Right ventricle myocardium superior (tissue), 1 donor: ENCODE measurements around the gene PYCR2. TPM values are rescaled to one million over a fixed set of nuclear protein-coding genes. Genes with fewer than 3 reads are reported as not detected.
"Not testable (repeated sequence)": the region's sequence is repeated elsewhere in the genome, so short reads cannot be mapped to it uniquely, and the experiment has no call there.

Experiments
- ATAC-seq: fragments of 200-7000 bp; cut with Tn5 transposase; one replicate; pipeline ENCODE4 v1.9.1; 2020; ENCODE audit warnings: mild to moderate bottlenecking; ENCODE audit not compliant: poor library complexity
- DNase-seq: peaks from one replicate; pipeline ENCODE4 v3.0.0-alpha.2; 2020
- intact Hi-C: fragments of 100-400 bp; cut with DNase I; formaldehyde crosslinking; loops from one replicate; pipeline ENCODE4 v1.11.2; 2022
- total RNA-seq: library from RNA; stranded (reverse); fragmentation: NEBNext Ultra II Directional; extraction: Animal tissue kit (Norgen Biotek cat#: 25700); gene quantifications from one replicate; pipeline ENCODE4 v1.2.1, GENCODE V29; 2021
- donor health status: DM: no; HTN: yes; CAD: no; lungs with severe emphysema.

Gene PYCR2
- total RNA-seq, 1 donor from 2014 or later = 60.3 TPM

DNA sequence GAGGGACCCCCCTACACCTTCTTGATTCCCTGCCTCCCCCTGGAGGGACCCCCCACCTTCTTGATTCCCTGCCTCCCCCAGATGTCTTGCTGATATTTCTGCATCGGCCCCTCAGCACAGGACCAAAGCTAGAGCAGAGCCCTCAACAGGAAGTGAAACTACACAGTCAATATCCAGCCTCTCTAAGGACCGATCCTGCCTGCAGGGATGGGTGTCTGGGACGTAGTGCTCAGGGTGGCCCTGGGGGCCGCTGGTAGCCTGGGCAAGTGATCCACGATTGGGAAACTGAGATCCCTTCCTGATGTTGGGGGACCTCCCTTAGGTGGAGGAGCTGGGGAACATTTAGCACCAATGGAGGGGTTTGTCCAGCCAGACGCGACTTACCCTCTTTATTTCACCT lies 20.9 kb upstream of the PYCR2 start:
- no peak for DNase-seq
- intact Hi-C loops = no loop called here
- ATAC-seq = no peak

DNA sequence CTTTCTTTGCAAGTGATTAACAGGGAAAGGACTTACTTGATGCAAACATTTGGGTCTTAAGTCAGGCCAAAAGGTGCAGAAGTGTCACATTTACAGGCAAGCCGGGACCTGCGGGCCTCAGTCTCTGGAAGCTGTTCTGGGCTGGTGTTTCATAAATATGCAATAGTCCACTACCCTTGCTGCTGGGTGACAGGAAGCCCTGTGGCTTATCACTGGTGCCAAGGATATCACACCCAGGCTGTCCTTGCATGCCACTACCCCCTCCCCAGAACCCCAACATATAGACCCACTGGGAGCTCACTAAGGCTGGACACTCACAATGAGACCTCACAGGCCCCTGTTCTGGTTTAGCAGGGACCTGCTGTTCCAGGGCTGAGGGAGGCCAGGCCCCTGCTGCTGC lies 20.3 kb upstream of the PYCR2 start:
- intact Hi-C loops = no loop called here
- ATAC-seq = no peak
- DNase-seq = no peak

DNA sequence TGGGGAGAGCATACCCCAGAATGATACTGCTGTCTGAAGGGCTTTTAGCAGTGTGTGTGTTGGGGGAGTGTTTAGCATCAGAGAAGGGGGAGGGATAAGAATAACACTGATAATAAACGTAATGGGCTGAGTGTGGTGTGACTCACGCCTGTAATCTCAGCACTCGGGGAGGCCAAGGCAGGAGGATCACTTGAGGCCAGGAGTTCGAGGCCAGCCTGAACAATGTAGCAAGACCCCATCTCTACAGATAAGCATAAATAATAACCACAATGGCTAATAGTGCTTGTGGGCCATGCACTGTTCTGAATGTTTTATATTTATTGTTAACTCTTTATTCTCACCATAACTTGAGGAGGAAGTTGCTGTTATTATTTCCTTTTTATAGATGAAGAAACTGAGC lies 19.5 kb upstream of the PYCR2 start:
- ATAC-seq = no peak
- intact Hi-C loops = no loop called here
- no peak for DNase-seq

DNA sequence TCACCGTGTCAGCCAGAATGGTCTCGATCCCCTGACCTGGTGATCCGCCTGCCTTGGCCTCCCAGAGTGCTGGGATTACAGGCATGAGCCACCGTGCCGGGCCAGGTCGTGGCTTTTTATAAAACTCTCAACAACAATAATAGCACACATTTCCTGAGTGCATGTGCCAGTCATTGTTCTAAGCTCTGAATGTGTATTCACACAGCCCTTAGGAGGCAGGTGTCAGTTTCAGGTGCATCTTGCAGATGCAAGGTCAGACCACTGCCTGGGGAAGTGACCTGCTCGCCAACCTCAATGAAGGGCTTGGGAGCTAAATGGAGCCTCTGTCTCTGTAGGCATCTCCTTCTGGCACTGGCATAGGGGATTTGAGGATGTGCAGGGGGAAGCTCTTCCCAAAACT lies 18.5 kb upstream of the PYCR2 start:
- ATAC-seq (no peak), DNase-seq (no peak)
- intact Hi-C loops = no loop called here

DNA sequence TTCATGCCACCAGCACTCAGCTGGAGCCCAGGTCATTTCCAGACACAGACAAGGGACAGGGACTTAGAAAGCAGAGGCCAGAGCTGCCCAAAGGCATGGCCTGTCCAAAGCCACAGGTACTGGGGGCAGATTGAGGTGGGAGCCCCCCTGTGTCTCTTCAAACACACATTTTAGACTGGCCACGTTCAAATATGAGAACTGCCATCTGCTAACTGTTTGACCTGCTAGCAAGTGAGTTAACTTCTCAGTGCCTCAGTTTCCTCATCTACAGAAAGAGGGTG lies 17.8 kb upstream of the PYCR2 start:
- intact Hi-C loops = no loop called here
- DNase-seq (no peak), ATAC-seq (no peak)

DNA sequence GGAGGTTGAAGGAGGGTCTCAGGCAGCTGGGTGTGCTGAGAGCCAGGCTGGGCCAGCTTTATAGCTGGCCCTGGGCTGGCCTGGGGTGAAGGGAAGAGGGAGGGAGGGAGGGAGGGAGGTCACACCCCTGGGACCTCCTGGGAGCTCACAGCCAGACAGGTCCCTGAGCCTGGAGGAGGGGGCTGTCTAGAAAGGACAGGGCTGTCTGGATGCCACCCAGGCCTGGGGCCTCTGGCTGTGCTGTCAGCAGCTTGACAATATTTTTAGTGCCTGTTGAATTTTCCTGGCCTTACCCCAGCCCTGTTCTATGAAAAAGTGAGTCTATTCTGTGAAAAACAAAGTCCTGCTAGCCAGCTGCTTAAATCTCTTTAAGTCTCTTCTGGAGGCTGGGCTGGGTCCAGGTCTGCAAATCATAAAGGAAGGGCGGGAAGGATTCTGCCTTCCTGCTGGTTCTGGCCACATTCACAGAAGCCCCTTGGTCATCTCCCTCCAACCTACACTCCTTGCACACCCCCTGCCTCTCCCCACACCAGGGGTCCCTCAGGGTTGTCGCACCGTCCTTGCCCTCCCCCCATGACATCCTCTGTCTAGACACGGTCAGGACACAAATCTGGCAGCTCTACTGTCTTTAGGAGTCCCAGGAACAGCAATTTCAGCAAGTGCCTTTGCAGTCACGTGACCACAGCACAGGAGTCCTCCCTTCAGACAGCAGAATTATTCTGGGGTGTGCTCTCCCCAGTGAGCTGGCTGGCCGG lies 17.3 kb upstream of the PYCR2 start, which contains the start of gene LEFTY2:
Gene LEFTY2 (minus strand): TSS at position 34 of the 755 bp plus-strand sequence. CDS start 80 bp downstream, outside the sequence.
- ATAC-seq = peak; percentile 56
- intact Hi-C loops = no loop called here
- no peak for DNase-seq

DNA sequence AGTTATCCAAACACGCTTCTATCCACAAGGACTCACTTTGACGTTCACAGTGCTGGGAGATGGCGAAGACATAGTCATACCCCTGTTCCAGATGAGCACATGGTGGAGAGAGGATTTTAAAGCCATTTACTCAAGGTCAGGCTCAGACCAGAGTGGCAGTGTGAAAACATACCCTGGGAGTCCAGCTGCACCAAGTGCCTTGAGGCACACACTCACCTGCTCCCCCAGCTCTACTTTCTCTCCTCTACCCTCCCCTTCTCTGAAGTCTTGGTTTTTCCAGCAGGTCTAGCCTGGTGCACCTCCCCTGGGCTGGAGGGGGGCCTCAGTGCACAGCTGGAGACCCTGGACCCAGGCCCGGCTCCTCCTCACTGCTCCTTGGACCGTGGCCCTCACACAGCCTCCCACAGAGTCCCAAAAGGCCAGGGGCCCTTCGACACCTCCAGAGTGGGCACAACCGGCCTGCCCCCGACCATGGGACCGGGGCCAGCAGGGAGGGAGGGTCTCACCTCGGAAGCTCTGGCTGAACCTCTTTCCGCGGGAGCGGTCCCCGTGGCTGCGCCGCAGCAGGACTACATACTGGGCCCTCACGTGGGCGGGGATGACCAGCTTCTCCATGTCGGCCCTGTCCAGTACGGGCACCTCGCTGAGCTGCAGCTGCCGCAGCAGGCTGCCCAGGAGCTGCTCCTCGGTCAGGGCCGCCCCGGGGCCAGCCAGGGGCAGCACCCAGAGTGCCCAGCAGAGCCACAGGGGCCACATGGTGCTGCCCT lies 16.5 kb upstream of the PYCR2 start:
- DNase-seq = no peak
- peak; percentile 39 for ATAC-seq
- intact Hi-C loops = no loop called here

DNA sequence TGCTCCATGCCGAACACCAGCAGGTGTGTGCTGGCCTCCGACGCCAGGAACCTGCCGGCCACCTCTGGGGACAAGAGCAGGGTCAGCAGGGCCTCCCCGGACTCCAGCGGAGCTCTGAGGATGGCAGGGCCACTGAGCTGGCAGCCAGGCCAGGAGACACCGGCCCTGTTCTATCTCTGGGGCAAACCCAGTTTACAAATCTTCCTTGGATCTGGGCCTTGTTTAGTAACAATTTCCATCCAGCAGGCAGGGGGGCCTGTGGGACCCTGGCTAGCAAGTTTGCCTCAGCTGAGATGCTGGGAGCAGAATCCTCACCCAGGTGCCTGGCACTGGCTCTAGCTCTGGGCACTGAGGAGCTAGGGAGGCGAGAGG lies 15.9 kb upstream of the PYCR2 start:
- DNase-seq, intact Hi-C loops, ATAC-seq: not testable (repeated sequence)

DNA sequence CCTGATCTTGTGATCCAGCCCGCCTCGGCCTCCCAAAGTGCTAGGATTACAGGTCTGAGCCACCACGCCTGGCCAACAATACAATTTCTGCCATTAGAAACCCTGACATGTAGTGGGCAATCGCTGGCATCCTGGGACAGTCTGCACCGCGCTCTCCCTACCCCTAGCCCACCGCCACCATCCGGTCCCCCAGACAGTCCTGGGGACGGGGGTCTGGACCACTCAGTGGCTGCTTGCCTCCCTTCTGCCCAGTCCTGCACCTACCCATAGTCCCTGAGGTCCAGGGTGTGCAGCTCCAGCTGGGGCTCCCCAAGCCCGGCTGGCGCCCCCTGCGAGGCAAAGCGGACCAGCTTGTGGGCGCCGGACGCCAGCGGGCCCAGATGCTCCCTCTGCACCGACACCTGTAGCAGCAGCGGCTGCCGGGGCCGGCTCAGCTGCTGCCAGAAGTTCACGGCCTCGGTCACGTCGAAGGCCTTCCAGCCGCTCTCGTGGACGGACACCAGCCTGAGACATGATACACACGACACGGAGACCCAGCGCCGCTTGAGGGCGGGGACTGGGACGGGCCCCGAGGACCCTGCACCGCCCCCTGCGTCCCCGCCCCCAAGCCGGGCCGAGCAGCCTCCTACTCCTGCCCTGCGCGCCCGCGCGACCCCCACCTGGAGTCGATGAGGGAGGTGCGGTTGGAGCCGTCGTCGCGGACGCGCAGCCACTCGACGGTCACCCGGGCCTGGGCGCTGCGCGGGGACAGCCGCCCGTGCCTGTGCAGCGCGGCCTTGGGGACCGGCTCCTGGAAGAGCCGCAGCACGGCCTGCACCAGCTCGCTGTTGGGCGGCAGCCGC lies 15.3 kb upstream of the PYCR2 start:
- intact Hi-C loops, ATAC-seq, DNase-seq: not testable (repeated sequence)

DNA sequence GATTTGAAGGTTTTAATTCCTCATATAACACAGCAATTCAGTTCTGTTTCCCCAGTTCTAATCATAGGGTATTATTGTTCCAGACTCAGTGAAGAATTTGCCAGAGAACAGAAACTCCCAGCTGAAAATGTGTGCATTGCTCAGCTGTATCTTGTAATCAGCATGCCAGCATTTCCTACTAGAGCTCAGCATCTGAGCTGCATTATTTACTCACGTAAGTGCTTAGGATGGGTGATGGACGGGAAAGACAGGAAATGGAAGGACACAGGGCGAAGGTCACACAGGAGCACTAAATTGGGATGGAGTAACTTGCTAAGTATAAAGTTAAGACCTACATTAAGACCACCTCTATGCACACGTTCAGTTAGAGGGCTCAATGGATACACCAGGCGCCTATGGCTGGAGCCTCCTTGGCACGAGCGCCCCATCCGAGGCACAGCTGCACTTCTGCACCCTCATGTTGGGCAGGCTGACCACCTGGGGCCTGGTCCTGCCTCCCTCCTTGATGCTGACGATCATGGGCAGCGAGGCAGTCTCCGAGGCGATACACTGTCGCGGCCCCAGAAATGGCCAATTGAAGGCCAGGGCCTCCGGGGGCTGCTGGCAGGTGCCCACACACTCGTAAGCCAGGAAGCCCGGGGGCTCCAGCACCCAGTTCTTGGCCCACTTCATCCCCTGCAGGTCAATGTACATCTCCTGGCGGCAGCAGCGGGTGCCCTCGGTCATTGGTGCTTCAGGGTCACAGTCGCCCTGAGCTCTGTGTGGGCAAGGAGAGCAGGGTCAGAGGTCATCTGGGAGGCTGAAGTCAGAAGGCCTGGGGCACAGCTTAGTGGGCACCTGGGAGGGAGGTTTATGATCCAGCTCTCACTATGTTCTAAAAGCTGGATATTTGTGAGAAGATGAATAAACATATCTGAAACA lies 13.3 kb upstream of the PYCR2 start:
- no peak for ATAC-seq
- no peak for DNase-seq
- intact Hi-C loops = no loop called here

DNA sequence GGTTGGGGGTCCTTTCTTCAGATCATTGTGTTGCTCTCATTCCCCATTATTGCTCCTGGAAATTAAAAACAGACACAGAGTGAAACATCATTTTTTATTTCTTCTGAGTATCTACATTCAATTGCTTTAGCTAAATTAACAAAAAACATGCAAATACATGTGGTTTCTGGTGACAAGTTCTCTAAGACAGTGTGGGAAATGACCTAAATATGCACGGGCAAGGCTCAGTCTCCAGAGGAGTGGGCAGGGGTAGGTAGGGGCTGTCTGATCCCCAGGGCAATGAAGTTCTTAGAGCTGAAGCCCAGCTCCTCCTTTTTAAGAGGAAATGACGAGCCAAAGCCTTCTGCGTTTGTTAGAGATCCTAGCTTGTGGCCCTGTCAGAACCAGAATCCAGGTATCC lies 12.5 kb upstream of the PYCR2 start:
- ATAC-seq (no peak), DNase-seq (no peak)
- intact Hi-C loops = no loop called here

DNA sequence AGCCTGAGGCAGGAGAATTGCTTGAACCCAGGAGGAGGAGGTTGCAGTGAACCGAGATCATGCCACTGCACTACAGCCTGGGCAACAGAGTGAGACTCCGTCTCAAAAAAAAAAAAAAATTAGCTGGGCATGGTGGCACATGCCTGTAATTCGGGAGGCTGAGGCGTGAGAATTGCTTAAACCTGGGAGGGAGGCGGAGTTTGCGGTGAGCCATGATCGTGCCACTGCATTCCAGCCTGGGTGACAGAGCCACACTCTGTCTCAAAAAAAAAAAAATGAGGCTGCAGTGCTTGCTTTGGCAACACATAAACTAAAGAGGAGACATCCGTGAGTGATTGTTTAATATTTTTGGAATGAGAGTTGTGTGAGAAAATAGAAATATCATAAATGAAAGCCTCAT lies 12.0 kb upstream of the PYCR2 start:
- intact Hi-C loops, DNase-seq, ATAC-seq: not testable (repeated sequence)

DNA sequence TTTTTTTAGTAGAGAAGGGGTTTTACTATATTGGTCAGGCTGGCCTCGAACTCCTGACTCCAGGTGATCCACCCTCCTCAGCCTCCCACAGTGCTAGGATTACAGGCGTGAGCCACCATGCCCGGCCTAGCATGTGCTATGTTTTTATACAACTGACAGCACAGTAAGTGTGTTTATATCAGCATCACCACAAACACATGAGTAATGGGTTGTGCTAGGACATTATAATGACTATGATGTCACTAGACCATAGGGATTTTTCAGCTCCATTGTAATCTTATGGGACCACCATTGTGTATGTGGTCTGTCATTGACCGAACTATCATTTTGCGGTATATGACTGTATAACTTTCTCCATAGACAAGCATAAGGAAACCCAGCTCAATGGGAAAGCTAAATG lies 10.7 kb upstream of the PYCR2 start:
- no peak for DNase-seq
- no peak for ATAC-seq
- intact Hi-C loops = no loop called here

DNA sequence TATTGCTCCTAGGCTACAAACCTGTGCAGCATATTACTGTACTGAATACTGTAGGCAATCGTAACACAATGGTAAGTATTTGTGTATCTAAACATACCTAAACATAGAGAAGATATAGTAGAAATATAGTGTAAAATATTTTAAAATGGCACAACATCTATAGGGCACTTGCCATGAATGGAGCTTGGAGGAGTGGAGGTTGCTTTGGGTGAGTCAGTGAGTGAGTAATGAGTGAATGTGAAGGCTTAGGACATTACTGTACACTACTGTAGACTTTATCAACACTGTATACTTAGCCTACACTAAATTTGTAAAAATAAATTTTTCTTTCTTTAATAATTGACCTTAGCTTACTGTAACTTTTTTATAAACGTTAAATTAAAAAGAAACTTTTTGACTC lies 9.0 kb upstream of the PYCR2 start:
- intact Hi-C loops = no loop called here
- no peak for ATAC-seq

DNA sequence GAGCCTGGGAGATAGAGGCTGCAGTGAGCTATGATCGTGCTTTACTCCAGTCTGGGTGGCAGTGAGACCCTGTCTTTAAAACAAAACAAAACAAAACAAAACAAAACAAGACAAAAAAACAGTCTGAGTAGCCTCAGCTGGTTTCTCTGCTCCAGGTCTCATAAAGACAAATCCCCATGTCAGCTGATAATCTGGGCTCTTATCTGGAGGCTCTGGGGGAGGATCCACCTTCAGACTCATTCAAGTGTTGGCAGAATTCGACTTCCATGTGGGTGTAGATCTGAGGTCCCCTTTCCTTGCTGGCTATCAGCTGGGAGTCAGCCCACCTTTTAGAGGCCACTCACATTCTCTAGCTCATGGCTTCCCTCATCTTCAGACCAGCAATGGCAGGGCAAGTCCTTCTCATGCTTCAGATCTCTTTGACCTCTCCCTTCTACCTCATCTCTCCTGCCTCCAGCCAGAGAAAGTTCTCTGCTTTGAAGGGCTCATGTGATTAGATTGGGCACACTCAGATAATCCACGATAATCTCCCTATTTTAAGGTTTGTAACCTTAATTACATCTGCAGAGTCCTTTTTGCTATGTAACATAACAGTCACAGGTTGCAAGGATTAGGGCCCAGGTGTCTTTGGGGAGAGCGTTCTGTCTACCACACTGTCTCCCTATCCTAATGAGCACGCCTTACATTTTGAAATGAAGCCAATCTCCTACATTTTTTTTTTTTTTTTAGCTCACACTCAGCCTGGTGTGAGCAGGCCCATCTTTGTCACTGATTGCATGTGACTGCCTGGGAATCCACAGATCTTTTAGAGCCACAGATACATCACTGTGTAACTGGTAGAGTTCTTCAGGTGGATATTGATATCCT lies 7.5 kb upstream of the PYCR2 start:
- no peak for ATAC-seq
- DNase-seq = no peak
- intact Hi-C loops = no loop called here

More for the DNA sequence above, 9.0 kb upstream of the PYCR2 start:
- no peak for DNase-seq

DNA sequence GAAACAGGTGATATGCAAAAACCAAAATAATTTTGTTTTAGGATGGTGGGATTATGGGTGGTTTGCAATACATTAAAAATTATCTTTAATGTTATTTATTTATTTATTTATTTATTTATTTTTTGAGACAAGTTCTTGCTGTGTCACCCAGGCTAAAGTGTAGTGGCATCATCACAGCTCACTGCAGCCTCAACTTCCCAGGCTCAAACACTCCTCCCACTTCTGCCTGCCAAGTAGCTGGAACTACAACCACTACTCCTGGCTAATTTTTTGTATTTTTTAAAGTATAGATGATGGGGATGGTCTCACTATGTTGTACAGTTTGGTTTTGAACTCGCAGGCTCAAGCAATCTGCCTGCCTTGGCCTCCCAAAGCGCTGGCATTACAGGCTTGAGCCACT lies 6.5 kb upstream of the PYCR2 start:
- no peak for ATAC-seq
- intact Hi-C loops = no loop called here

DNA sequence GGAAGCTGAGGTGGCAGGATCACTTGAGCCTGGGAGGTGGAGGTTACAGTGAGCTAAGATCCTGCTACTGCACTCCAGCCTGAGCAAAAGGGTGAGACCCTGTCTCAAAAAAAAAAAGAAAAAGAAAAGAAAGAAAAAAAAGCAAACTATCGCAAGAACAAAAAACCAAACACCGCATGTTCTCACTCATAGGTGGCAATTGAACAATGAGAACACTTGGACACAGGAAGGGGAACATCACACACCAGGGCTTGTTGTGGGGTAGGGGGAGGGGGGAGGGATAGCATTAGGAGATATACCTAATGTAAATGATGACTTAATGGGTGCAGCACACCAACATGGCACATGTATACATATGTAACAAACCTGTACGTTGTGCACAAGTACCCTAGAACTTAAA lies 5.4 kb upstream of the PYCR2 start:
- DNase-seq, ATAC-seq, intact Hi-C loops: not testable (repeated sequence)

More for the DNA sequence above, 6.5 kb upstream of the PYCR2 start:
- no peak for DNase-seq
